HG02623 (cell line): ENCODE measurements around the gene TRPV2.

Source experiments
- ATAC-seq: cut with Tn5 transposase; IDR thresholded peaks from one replicate; pipeline ENCODE4 v1.9.1; 2021; ENCODE audit warnings: moderate library complexity; ENCODE audit not compliant: unreplicated experiment

The TRPV2 gene

DNA sequence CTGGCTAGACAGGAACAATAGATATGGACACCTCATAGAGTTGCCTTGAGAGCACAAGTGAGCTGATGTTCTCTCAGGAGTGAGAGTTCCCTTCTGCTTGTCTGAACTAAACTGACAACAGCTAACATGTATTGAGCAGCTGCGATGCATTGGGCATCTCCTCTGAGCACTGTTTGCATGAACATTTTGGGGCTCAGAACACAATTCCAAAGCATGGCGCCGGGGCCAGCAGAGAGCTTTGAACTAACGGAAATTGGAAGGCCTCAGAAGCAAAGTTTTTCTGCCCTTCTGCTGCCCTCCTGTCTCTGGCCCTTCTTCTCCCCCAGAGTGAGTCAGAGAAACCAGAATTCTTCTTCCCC lies 38.1 kb downstream of the TRPV2 start:
- no peak for ATAC-seq

DNA sequence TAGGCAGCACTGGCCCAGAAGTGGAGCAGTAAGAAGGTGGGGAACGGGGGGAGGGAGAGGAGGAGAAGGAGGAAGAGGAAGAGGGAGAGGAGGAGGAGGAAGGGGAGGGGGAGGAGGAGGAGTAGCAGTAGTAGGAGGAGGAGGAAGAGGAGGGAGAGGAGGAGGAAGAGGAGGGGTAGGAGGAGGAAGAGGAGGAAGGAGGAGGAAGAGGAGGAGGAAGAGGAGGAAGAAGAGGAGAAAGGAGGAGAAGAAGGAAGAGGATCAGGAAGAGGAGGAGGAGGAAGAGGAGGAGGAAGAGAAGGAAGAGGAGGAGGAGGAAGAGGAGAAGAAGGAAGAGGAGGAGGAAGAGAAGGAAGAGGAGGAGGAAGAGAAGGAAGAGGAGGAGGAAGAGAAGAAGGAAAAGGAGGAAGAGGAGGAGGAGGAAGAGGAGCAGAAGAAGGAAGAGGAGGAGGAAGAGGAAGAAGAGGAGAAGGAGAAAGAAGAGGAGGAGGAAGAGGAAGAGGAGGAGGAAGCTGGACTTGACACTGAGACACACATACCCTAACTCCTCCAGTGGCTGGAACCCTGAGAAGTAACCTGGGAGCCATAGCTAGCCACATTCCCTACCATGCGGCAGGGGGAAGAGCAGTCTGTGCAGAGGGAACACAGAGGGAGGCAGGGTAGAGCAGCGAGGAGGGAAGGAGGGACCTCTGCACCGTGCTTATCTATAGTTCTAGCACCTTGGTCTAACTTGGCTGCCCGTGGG lies 40.8 kb downstream of the TRPV2 start:
- no peak for ATAC-seq

DNA sequence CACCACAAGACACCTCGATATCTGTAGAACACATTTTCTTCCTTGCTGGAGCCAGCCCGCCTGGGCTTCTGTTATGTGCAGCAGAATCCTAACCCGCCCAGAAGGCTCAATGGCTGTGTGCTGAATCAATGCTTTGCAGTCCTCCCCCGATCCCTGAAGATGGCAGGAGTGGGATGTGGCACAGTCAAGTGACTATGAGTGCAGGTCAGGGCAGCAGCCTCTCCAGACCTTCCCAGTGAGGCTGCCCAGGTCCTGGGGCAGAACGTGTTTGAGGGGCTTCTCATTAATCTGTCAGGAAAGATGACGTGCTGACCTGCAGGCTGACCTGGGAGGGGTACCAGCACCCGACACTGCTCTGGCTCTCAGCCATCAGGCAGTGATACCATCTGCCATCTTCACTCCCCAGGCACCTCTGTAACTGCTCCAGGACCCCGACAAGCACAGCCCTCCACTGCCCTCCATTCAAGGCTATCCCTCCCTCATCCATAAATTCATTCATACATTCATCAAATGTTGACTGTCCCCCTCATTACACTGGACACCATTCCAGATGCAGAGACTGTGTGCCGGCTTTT lies 41.5 kb downstream of the TRPV2 start:
- no peak for ATAC-seq

DNA sequence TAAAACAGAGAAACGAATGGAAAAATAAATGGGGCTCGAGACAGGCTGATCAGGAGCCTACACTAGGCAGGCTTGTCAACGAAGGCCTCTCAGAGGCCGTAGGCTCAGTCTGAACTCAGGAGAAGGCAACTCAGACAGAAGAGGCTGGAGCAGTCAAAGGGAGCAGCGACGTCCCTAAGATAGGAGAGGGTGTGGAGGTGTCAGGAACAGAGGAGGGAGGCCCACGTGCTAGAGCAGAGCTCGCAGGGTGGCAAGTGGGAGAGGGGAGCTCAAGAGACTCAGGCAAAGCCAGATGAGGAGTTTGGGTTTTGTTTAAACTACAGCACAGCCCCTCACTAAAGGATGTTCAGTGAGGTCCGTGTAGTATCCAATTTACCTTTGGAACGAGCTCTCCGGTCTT lies 43.9 kb downstream of the TRPV2 start:
- no peak for ATAC-seq

DNA sequence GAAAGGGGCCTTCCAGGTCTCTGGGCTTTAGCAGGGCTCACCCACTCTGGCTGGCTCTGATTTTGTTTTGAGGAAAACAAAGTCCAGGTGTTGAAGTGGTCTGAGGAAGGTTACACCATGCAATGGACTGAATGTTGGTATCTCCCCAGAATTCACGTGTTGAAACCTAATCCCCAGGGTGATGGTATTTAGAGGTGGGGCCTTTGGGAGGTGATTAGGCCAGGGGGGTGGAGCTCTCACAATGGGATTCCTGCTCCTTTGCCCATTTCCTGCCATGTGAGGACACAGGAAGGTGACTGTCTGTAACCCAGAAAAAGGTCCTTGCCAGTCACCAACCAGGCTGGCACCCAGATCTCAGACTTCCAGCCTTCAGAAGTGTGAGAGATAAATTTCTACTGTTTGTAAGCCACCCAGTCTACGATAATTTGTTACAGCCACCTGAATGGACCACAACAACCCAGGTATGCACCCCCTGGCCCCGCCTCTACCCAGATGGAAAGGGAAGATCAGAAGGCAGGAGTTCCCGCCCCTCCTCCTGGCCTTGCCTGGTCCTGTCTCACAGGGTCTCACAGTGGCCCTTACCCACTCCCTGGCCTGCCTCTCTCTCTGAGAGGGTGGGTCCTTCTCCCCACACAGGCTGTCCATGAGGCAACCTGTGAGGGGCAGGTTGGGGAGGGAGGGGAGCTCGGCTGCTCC lies 44.6 kb downstream of the TRPV2 start:
- ATAC-seq: no peak

DNA sequence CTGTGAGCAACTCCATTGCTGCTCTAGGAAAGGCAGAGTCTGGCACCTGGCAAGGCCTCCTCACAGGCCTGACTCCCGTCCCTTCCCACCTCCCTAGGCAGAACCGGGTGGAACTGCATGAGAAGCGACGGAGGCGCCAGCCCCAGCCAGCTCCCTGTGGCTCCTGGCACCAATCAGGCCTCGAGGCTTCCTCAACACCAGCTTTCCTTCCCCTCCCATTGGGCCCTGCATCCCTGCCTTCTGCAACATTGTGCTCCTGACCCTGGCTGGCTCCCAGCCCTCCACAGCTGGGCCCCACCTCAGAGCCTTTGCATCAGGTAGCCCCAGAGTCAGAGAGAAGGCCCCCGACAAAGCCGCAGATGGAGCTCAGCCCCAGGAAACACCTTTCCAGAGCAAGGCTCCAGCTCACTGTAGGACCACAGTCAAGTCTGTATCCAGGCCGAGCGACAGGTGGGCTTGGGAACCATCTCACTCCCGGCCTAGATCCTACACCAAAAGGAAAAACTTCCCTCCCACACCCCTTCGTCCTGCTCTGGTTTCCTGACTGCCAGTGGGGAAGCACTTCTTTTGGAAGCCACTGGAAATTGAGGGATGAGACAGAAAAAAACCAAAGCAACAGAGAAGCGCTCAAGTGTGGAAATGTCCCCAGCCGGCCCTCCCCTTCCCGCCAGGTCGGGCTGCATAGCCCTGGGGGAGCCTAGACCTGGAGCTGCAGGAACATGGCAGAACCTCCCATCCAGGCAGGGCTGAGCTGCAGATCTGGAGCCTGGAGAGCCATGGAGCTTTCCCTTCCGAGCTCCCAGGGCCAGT lies 45.6 kb downstream of the TRPV2 start:
- ATAC-seq: no peak

DNA sequence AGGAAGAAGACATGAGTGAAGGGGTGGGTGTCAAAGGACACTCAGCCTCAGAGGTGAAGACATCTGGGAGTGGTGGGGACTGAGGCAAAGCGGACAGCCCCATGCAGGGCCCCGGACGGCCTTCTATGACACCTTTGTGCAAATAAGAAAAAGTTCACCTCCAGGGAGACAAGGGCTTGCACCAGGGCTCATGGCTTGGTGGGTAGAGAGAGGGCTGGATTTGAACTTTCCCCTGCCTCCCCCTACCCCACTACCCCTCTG lies 46.2 kb downstream of the TRPV2 start:
- no peak for ATAC-seq

DNA sequence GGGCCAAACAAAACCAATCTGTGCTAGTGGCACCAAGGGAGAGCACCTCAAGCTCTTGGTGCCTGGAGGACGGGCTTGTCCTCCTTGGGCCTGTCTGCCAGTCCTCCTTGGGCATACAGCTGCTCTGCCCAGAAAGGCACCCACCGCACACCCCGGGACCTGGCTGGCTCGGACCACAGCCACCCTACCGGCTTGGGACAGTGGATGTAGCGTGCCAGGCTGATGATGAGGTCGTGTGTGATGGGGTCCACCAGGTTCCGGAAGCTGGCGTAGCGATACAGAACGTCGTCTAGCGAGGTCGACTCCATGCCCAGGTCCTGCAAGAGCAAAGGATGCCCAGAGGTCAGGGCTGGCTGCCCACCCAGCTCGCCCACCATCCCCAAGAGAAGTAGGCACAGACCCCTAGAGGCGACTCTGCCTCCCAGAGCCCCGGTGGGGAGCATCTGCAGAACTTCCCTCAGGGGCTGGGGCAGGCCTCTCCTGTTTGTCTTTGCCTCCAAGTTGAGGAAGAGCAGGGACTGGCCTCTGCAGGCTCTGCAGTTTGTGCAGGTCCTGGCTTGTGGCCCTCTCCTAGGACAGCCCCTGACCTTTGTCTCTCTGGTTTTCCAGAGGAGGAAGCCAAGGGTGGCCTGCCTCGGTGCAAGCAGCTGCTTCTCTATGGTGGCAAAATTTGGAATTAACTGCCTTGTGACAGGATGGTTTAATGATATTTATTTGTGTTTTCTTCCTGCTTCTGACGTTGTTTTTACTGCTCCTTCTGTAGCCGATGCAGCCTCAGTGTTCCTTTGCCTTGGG lies 46.9 kb downstream of the TRPV2 start:
- ATAC-seq: no peak

DNA sequence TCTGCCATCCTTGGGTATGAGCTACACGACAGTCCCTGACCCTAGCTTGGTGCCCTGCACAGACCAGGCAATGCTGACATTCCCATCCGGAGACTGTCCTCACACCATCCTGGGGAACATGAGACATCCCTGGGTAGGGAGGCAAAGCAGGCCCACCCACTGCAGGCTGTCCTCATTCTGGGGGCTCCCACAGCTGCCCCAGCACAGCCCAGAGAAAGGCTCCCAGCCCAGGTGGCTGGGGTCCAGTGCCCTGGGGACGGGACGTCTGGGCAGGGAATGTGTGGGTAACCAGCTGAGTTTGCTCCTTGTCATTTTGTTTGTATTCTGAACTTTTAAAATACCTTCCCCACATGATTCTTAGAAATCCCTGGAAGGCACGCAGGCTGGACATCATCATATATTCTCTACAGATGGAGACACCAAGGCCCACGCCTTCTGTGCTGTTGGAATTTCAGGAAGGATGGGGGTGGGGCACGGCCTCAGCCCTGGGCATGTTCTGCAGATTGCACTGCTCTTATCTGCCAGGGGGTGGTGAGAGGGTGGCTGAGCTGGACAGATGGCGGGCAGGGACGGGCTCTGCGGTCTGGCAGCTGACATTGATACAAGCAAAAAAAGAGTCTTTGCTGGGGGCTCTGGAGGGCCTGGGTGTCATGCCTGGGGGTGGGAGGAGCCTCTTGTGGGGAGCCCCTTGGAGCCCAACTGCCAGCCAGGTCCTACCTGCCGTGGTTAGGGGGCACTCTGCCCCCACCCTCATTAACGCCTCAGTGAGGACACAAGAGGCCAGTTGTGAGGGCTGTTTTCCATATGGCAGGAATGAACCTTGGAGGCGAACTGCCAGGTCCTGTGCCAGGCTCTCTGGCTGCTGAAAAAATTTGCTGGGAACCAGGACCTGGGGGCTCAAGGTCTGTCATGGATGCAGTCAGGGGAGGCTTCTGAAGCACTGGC lies 48.3 kb downstream of the TRPV2 start:
- ATAC-seq: no peak

DNA sequence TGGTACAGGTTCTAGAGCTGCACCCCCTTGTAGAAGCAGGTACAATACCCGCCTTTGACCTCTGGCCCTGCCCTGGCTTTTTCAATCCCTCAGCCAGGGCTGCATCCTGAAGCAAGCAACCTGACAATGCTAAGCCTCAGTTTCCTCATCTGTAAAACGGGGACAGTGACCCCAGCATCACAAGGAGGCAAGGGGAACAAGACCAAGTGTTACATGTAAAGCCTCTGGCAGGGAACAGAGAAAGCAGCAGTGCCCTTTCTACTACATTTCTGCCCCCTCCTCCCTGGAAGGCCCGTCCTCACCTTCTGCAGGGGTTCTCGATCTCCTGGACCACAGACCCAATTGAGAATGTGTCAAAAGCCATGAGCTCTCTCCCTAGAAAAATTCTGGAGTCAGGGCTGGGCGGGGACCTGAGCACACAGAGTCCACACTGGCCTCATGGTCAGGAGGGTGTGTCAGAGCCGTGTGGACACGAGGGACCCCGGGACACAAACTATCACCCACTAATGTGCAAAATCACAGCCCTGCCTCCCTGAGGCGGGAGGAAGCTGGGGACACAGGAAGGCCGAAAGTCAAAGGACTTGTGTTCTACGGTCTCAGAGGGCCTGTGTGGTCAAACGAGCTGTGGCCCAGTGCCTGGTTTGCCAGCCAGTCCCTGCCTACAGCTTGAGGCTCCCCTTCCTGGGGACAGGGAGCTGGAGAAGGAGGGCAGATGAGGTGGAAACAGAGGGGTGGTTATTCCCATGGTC lies 49.1 kb downstream of the TRPV2 start:
- ATAC-seq: no peak

DNA sequence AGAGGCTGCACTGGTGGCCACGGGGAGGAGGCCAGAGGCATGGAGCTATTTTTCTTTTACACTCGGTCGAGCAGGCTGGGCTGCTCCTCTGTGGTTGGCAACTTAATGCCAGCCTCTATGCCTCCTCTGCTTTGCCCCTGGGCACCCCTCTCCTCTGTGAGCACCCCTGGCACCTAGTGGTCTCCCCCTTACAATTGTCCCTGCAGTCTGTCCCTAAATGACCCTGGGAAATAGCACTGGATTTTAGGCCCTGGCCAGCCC lies 49.6 kb downstream of the TRPV2 start:
- ATAC-seq: no peak

DNA sequence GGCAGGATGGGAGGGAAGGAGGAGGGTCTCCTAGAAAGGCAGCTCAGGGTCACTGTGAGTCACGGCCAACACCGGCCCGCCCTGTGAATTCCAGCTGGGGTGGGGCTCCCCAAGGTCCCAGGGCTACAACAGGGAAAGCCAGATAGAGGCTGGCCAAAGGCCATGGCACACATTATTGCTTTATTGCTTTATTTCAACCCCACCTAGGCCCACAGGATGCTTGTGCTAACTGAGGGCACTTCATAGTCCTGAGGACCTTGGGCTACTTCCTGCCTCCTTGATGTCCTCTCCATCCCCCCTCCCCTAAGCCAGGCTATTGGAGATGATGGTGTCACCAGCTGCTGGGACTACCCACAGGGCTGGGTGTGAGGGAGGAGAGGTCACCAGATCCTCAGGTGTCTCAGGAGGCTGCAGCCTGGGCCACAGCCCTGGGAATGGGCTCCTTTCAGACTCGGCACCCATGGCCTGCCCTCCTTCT lies 50.5 kb downstream of the TRPV2 start:
- ATAC-seq: no peak

DNA sequence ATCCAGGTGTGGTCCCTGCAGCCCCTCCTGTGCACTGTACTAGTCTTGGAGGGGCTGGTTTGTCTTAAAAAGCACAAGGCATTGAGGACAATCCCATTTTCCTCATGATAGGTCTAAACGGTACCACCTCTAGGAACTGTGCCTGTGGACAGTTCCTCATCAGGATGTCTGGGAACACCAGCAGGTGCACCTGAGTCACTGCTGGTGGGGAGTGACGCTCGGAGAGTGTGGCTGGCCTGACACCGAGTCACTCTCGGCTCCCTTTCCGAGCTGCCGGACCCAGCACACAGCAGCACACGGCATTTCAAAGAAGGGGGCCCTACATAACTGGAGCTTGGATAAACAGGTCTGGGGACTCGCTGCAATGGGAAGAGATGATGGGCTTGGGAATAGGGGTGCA lies 51.0 kb downstream of the TRPV2 start:
- no peak for ATAC-seq

DNA sequence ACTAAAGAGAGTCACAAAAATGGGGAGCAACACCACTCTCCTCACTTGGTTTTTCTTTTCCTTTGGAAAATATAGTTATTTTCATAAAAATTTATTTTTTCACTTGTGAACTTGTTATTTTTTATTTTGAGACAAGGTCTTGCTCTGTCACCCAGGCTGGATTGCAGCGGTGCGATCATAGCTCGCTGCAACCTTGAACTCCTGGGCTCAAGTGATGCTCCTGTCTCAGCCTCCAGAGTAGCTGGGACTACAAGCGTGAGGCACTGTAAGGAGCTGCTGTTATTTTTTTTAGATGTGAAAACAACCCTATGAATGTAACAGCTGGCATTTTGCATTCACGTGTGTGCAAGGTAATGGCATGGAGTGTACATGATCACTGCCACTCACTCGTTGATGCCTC lies 51.7 kb downstream of the TRPV2 start:
- no peak for ATAC-seq

DNA sequence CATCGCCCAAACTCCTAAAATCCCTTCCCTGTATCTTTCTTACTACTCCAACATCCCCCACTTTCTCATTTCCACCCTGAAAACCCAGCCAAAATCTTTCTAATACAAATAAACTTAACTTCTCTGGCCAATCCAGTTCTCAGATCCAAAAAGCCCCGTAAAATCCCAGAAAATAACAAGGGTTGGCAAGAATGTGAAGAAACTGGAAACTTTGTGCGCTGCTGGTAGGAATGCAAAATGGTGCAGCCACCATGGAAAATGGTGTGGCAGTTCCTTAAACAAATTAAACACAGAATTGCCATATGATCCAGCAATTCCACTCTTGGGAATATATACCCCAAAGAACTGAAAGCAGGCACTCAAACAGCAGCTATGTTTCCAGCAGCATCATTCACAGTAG lies 52.5 kb downstream of the TRPV2 start:
- no peak for ATAC-seq

DNA sequence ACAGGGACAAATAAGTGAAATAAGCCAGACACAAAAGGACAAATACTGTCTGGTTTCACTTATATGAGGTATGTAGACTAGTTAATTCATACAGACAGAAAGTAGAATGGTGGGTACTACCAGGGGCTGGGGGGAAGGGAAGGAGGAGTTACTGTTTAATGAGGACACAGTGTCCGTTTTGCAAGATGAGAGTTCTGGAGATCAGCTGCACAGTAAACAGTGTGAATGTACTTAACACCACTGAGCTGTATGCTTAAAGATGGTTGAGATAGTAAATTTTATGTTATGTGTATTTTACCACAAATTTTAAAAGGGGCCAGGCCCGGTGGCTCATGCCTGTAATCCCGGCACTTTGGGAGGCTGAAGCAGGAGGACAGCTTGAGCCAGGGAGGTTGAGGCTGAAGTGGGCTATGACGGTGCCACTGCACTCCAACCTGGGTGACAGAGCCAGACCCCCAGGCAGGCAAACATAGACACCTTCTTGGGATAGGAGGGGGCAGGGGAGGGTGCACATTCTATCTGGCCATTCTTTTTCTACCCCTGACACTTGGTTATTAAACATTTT lies 53.1 kb downstream of the TRPV2 start:
- no peak for ATAC-seq

DNA sequence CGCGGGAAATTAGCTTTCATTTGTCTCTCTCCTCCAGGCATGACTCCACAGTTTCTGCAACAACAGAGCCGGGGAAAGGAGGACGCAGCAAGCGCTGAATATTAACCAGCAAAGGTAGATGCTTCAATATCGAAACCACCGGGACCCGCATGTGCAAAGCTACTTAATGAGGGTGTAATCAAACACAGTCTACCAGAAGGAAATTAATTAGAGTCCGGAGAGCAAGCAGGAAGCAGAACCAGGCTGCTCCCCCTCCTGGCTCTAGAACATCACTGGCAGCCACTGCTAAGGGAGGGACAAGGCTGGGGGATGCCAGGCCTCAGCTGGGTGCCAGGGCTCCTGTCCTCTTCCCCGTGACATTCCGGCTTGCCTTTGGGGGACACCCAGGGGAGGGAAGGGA lies 54.9 kb downstream of the TRPV2 start:
- ATAC-seq: no peak

DNA sequence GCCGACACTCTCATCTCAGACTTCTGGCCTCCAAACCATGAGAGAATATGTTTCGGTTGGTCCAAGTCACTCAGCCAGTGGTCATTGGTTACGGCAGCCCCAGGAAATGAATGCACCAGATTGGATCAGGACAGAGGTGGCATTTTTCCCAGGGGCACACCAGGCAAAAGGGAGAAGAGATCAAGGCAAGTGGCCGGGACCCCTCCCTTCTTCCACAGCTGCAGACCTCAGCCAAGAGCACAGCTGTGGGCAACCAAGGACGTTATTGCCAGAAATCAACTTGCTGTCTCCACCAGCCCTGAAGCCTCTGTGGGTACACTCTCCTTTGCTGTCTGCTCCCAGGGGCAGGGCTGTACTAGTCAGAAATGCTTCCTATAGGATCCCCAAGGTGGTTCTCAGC lies 55.9 kb downstream of the TRPV2 start:
- no peak for ATAC-seq

DNA sequence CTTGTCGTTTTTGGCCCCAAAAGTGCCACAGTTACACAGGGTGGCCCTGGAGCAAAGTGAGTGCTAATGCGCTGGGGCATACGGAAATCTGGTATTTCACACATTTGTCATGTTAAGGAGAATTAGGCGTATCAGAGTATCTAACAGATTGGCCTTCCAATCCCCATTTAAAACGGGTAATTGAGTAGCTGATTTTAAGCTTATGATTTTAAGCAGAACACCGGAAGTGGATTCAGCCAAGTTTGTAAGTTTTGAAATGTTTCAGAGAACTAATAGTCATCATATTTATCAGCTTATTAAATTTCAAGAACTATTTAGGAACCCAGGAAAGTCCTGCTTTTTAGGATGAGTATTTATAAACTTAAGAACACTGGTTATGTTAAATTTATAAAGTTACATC lies 57.2 kb downstream of the TRPV2 start:
- no peak for ATAC-seq
